GM18873 (cell line): Measurements from ENCODE around the gene STK38L.
A peak's percentile ranks its signal among the peaks of the same experiment; 100 is the strongest.

Experiments used
- ATAC-seq: cut with Tn5 transposase; IDR thresholded peaks from one replicate; pipeline ENCODE4 v1.9.1; 2021; ENCODE audit warnings: mild to moderate bottlenecking, moderate library complexity, moderate number of reproducible peaks; ENCODE audit not compliant: unreplicated experiment, low FRiP score

STK38L gene

GRCh38 chr12:27243804-27244688 lies at the start of gene STK38L:
Gene STK38L (plus strand): TSS chr12:27244286. CDS start chr12:27297721, 53,435 bp downstream.
- peak; percentile 83 for ATAC-seq

- ATAC-seq: no peak
Observed at GRCh38 chr12:27194644-27195043, 49.4 kb upstream of the STK38L start.

GRCh38 chr12:27198036-27198435 lies 46.0 kb upstream of the STK38L start:
- ATAC-seq: no peak

GRCh38 chr12:27199638-27200300 lies 44.3 kb upstream of the STK38L start:
- ATAC-seq: no peak

GRCh38 chr12:27201169-27201568 lies 42.9 kb upstream of the STK38L start:
- ATAC-seq: no peak

DNA sequence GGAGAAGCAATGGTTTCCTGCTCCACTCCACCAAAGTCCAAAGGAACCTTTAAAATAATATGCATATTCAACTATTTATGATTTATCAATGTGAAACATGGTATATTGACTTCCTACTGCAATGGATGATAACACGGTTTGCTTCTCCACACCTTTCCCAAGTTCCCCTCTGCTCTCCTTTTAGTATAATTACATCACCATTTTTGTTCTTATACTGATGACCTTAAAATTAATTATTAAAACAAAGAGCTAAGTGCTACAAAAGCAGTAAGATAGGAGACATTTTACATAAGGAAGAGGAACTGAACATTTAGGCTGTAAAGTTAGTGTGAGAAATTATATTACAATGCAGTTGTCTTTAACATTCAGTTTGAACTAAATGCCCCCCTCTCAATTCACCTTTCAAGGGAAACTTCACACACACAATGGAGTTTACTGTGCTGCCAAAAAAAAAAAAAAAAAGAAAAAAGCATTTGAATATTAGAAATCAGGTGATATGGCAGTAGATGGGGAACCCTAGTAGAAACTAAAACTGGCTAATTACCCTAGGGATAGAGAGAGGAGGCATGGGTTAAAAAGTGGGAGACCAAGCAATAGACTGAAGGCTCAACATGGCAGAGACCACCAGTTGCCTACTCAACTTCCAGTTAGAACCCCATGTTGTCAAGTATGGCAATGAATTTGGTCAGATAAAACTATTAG lies 37.1 kb upstream of the STK38L start:
- no peak for ATAC-seq

DNA sequence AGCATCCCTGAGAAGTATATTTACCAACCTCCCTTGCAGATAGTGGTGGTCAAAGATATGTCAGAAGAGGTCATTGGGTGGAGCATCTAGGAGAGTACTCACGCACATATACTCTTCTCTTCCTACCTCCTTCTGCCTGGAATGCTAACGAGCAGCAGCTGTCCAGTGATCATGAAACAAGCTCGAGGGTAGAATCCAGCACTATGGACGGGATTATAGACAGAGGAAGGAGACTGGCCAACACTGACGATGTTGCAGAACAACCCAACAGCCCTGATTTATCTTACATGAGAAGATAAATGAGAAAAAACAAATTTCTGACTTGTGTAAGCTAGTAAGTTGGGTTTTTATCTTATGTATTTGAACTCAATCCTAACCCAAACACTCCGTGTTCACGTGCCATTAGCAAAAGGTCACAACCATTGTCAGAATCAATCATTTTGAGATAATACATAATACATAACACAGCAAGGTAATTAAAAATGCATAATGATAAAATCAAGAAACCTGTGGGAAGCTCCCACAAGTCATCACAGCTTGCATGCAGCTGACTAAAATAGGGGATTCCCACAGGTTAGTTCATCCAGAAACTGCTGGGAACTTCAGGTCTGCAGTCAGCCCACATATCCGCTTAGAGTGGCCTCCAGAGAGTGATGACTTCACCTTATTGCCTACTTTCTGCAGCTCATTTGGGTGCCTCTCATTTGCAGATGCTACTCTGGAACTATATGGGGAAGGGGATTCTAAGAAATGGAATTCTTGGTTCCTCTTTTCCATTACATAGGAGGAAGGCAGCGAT lies 36.3 kb upstream of the STK38L start:
- ATAC-seq: peak; percentile 93

DNA sequence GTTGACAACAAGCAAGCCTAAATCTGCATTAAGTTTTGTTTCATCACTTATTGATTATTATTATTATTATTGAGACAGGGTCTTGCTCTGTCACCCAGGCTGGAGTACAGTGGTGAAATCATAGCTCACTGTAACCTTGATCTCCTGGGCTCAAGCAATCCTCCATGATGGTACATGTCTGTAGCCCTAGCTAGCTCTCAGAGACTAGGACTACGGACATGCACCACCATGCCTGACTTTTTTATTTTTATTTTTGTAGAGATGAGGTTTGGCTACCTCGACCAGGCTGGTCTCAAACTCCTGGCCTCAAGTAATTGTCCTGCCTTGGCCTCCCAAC lies 35.7 kb upstream of the STK38L start:
- ATAC-seq: peak; percentile 22

DNA sequence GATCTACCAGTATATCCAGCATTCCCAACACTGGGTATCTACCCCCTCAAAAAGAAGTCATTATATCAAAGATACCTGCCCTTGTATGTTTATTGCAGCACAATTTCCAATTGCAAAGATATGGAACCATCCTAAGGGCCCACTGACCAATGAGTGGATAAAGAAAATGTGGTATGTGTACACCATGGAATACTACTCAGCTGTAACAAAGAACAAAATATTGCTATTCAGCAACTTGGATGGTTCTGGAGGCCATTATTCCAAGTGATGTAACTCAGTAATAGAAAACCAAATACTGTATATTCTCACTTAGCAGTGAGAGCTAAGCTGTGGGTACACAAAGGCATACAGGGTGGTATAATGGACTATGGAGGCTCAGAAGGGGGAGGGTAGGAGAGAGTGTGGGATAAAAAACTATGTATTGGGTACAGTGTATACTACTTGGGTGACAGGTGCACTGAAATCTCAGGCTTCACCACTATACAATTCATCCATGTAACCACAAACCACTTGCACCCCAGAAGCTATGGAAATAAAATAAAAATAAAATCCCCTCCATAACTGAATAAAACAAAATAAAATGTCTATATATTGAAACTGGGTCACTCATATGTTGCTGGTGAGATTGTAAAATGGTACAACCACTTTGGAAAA lies 34.7 kb upstream of the STK38L start:
- no peak for ATAC-seq

- ATAC-seq: no peak
Observed at GRCh38 chr12:27210187-27210586, 33.9 kb upstream of the STK38L start.

- no peak for ATAC-seq
Observed at GRCh38 chr12:27212861-27213260, 31.2 kb upstream of the STK38L start.

GRCh38 chr12:27213304-27213703 lies 30.8 kb upstream of the STK38L start:
- no peak for ATAC-seq

- no peak for ATAC-seq
Observed at GRCh38 chr12:27213830-27214787, 30.0 kb upstream of the STK38L start.

DNA sequence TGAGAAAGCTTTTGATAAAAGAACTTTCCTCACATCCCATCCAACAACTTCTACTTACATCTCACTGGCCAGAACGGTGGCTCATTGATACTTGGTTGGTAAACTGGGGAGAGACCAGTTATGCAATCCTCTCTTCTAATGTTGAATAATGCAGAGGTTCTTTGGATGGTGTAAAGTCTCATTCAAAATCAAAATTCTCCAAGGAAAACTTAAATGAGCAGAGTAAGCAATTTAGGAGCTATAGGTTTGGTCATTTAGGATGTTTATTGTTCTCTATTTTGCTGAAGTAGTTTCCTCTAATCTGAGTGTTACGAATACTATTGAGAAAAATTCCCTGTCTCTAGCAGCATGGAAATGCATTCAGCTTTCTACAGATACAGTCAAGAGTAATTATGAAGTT lies 26.5 kb upstream of the STK38L start:
- no peak for ATAC-seq

- no peak for ATAC-seq
Observed at GRCh38 chr12:27219693-27220054, 24.4 kb upstream of the STK38L start.

DNA sequence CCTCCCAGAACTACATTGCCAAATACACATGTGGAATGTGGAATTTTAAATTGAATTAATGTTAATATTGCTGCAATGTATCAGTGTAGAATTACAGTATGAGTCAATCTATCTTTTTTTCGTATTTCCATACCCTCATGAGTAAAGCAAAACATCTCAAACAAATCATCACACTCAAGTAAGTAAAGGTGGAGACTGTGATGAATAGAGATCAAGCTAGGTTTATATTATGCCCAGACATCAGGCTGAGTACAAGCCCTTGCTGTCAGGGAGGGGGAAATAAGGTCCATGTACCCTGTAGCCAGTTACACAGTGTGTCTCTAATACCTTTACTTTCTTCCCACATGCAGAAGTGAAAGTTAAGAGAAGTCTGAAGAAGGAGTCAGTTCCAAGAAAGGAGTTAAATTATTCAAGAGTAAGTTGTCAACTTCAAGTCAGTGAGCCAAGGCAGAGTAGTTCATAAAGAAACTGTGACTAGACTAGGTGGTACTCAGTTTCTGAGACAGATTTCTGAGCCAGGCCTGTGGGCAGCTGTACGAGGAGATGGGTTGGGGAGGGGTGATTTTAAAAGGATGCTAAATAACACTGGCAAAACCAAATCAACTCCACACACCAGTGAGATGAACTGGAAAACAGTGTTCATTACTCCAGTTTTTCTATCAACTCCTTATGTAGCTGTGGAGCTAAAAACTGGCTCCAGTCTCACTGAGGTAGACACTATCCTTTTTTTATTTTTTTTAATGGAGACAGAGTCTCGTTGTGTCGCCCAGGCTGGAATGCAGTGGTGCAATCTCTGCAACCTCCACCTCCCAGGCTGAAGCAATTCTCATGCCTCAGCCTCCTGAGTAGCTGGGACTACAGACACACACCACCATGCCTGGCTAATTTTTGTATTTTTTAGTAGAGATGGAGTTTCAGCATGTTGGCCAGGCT lies 23.8 kb upstream of the STK38L start:
- ATAC-seq: peak; percentile 68

- no peak for ATAC-seq
Observed at GRCh38 chr12:27220988-27221345, 23.1 kb upstream of the STK38L start.
